ENCODE data around the gene S100P.
"Not testable (repeated sequence)": the region's sequence is repeated elsewhere in the genome, so short reads cannot be mapped to it uniquely, and the experiment has no call there.

S100P gene

DNA sequence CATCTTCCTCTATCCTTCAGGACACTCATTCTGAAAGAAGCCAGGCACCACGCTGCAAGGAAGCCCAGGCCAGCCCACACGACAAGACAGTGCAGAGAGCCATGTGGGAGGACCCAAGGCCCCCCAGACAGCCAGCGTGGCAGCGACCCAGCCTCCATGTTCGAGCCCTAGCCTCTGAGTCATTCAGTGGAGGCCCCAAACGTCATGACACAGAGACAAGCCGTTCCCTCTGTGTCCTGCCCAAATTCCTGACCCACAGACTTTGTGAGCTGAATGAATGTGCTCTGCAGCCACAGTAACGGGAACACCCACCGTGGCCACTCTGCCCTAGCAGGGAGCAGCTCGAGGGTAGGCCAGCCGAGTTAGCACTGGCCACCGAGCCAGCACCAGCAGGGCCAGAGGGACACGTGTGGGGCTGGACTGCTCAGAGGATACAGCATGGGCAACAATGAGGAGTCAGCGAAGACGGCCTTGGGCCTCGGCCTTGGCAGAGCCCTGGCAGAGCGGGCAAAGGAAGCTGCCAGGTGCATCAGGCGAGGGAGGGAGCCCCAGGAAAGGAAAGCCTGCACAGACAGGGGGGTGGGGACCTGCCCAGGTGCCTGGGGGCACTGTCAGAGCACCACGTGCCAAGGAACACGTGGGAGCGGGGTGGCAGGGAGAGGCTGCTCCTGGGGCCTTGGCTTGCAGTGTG lies 30.9 kb downstream of the S100P start:
- no peak for DNase-seq (ENCODE audit: low read depth)

GRCh38 chr4:6725427-6725961 lies 31.8 kb downstream of the S100P start:
- not testable (repeated sequence) for DNase-seq (ENCODE audit: low read depth)

GRCh38 chr4:6727081-6727942 lies 33.6 kb downstream of the S100P start:
- no peak for DNase-seq (ENCODE audit: low read depth)

GRCh38 chr4:6727943-6728250 lies 34.2 kb downstream of the S100P start:
- DNase-seq (ENCODE audit: low read depth): no peak

GRCh38 chr4:6728320-6729029 lies 34.8 kb downstream of the S100P start:
- DNase-seq (ENCODE audit: low read depth): no peak

- DNase-seq (ENCODE audit: low read depth): no peak
These were observed 37.1 kb downstream of the S100P start for GRCh38 chr4:6730603-6731317.

- DNase-seq (ENCODE audit: low read depth): no peak
These were observed 37.6 kb downstream of the S100P start for GRCh38 chr4:6731318-6731675.

DNA sequence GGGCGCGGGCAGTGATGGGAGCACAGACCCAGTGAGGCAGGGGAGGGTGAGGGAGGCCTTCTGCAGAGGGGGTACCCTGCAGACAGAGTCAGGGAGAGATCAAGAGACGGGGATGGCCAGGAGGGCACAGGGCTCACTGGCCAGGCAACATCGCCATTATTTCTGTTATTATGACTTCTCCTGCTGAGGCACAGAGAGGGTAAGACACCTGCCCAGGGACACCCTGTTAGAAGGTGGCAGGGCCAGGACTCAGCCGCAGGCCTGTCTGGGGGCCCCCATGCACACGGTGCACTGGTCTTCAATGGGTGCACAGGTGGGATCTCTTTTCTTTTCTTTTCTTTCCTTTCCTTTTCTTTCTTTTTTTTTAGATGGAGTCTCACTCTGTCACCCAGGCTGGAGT lies 38.1 kb downstream of the S100P start:
- DNase-seq (ENCODE audit: low read depth): no peak

DNA sequence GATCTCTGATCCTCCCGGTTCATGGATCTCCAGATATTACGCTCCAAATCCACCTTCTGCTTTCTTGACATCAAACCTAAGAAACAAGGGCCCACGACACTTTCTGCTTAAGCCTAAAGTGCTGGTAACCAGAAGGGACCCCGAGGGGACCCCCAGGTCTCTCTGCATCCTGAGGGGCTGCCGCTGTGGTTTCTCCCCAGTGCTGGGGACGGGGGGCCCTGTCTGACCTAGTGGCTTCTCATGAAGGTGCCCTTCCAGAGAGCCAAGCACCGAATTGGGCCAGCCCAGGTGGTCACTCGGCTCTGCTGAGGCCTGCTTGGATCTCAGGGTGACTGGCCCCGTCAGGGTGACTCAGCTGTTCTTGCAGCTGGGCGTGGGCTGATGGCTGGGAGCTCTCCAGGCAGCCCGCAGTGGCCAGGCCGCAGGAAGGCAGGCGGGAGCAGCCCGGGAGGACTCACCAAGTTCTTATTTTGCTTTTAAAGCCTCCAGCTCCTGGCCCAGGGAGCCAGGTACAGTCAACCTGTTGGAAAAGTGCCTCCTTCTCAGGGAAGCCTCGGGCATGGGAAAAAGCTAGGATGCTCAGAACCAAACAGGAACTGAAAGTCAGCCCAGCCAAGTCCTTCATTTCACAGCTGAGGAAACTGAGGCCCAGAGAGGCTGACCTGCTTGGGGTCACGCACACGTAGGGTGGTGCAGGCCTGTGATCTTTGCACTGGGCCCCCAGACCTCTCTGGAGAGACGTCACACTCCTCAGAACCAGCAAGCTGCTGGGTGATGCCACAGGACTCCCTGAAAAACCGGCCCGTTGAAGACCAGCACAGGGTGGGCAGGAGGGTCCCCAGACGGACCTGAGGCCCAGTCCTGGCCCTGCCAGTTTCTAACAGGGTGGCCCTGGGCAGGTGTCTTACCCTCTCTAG lies 39.0 kb downstream of the S100P start:
- no peak for DNase-seq (ENCODE audit: low read depth)

- no peak for DNase-seq (ENCODE audit: low read depth)
These were observed 39.9 kb downstream of the S100P start for GRCh38 chr4:6733358-6734164.

DNA sequence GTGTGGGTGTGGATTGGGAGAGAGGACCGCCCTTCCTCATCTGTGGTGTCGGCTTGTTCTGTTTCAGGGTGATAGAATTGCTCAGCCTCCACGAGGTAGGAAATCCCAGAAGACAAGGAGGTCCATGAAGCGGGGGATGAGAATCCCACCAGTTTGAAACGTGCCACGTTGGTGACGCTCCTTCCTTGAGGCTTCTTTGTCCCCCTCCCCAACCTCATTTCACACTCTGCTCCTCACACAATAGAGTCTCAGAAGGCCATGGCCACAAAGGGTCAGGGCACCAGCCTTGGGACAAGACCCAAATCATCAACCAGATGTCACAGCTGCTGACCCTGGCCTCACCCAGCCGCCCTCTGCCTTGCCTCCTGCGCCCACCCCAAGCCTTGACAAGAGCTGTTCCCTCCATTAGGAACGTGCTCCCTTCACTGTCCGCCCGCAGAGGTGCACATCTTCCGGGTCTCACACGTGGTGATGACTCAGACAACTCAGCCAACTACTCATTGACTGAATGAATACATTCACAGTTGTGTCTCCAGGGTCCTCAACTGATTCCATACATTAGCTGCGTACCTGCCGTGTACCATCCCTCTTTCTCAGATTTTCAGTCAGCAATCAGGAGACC lies 40.6 kb downstream of the S100P start:
- no peak for DNase-seq (ENCODE audit: low read depth)

GRCh38 chr4:6739920-6740319 lies 46.2 kb downstream of the S100P start:
- no peak for DNase-seq (ENCODE audit: low read depth)

GRCh38 chr4:6740347-6740746 lies 46.7 kb downstream of the S100P start:
- DNase-seq (ENCODE audit: low read depth): no peak

- DNase-seq (ENCODE audit: low read depth): no peak
These were observed 48.8 kb downstream of the S100P start for GRCh38 chr4:6742507-6742906.

DNA sequence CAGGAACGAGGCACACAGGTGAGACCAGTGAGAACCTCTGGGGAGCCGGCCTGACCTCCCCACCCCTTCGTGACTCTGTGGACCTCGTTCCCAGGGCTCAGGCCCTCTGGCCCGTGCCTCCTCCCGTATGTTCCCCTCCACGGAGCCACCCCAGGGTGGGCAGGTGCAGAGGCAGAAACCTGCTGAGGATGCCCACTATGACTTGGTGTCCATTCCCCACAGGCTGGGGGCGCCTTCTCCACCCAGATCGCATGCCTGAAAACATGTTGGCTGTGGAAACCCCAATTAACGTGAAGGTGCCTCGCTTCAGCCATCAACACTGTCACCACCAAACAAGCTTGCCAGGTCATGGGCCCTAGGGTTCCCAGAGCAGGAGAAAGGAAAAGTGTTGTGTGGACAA lies 49.3 kb downstream of the S100P start:
- no peak for DNase-seq (ENCODE audit: low read depth)

All from stimulated activated CD8-positive, alpha-beta memory T cell treated with anti-CD3 and anti-CD28 coated beads, Interleukin-12 subunit alpha, Interleukin-12 subunit beta, amount 100 ng/mL, for 4 hours (primary cell).